NCI-H146 (cell line): ENCODE results near the gene RUFY1.
"Not testable (repeated sequence)": the region's sequence is repeated elsewhere in the genome, so short reads cannot be mapped to it uniquely, and the experiment has no call there.

ENCODE experiments used
- DNase-seq: peaks from one replicate; lab custom pipeline; 2025; lab: John Stamatoyannopoulos, UW

RUFY1 gene

DNA sequence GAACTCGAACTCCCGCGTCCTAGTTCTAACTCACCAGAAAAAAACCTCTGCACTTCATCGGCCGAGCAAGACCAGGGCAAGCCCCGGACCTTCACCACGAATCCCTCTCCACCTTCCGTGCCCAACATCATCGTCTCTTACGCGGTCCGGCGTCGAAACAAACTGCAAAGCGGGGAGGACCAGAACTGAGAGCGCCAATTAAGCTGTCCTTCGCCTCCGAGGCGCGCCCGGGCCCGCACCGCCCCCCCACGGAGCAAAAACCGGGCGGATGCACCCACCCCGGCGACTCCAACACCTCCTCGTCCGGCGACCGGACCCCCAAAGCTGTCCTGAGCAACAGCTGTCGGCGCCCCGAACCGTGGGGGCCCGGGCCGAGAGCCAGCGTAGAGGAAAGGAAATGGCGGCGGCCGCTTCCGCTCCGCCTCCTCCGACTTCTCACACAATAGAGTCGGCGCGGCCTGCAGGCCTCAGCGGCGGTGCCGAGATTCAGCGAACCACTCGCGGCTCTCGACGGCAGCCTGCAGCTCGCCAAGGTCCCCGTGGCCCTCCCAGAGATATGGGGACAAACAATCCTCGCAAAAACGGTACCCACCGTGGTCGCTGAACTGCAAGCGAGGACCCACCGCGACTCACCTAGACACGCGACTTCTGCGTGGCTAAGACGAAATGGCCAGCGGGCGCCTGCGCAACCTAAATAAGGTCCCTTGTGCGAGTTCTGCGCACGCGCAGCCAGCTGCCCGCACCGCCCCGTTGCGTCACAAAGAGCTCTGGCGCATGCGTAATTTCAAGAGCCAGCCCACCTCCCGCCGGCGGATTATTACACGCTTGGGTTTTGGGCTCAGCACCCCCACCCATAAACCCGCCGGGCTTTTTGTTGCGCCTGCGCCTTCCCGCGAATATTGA lies 72.9 kb downstream of the RUFY1 start, which contains the start of gene HNRNPH1:
Gene HNRNPH1, minus strand, starts transcription at position 669 of the 903 bp plus-strand sequence. Its CDS starts 538 bp downstream, at position 131.
- DNase-seq, result peak; percentile 96

DNA sequence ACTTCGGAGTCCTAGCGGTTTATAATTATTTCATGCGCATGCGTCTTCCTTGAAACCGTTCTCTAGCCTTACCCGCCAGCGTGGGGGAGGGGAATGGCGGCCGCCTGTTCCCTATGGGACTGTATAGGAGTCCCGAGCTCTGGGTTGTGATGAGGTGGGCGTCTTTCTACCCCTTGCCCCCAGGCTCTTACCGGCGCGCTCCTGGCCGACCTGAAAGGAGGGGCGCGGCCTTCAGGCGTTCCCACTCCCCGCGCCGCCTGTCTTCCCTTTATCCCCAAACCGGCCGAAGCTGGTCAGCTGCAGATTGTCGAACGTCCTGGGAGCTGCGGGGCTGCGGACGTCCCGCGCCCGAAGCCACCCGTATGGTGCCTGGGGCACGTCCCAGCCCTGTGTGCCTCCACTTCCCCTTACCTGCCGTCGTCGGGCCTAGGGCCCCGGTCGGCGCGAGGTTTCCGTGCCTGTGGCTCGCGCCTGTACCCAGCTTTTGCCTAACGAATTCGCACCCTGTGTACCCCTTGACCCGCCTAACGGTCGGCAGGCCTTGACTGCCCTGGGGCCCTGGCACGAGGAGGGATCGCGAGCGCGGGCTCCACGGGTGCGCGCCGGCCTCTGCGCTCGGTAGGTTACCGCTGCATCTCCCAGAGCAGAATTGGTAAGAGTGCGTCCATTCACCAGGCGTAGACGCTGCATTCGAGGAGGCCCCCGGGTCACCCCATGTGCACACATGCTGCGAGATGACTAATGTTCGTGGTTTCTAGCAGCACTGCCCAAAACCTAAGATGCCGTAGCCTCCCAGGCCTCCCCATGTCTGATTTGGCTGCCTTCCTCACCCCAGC lies 73.8 kb downstream of the RUFY1 start:
- peak; percentile 35 for DNase-seq

DNA sequence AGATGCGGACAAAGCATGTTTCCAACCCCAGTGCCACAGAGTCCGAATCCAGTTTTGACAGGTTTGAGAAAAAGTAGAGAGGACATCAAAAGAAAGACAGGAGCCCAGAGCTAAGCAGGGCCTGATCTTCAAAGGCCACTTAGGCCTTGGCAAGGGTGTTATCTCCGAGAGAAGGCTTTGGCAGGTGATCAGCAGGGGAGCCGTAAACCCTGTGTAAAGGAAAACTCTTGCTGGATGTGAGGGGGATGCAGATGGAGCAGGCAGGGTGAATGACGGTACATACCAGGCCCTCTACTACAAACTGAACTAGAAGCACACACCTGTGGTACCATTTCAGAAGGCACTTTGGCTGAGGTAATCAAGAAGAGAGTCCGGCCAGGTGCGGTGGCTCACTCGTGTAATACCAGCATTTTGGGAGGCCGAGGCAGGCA lies 74.5 kb downstream of the RUFY1 start:
- DNase-seq, result no peak

DNA sequence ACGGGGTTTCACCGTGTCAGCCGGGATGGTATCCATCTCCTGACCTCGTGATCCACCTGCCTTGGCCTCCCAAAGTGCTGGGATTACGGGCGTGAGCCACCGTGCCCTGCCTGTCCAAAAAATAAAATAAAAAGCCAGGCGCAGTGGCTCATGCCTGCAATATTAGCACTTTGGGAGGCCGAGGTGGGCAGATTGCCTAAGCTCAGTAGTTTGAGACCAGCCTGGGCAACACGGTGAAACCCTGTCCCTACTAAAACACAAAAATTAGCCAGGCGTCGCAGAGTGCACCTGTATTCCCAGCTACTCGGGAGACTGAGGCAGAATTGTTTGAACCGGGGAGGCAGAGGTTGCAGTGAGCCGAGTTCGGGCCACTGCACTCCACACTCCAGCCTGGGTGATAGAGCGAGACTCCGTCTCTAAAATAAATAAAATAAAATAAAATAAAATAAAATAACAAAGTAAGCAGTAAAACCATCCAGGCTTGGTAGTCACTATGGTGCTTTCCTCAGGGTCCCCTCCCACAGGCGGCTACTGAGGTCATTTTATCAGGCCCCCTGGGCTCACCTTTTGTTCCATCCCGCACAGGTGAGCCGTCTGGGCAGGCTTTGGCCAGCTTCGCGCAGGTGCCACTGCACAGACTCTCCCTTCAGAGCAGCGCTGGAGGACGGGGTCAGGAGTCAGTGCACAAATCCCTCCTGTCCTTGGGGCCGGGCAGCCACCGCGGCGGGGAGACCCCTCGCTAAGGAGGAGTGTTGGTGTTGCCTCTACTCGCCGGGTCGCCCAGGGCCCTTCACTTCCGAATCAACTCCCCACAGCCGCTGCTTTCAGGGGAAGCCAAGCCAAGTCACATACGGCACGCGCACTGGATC lies 83.4 kb downstream of the RUFY1 start:
- not testable (repeated sequence) for DNase-seq

DNA sequence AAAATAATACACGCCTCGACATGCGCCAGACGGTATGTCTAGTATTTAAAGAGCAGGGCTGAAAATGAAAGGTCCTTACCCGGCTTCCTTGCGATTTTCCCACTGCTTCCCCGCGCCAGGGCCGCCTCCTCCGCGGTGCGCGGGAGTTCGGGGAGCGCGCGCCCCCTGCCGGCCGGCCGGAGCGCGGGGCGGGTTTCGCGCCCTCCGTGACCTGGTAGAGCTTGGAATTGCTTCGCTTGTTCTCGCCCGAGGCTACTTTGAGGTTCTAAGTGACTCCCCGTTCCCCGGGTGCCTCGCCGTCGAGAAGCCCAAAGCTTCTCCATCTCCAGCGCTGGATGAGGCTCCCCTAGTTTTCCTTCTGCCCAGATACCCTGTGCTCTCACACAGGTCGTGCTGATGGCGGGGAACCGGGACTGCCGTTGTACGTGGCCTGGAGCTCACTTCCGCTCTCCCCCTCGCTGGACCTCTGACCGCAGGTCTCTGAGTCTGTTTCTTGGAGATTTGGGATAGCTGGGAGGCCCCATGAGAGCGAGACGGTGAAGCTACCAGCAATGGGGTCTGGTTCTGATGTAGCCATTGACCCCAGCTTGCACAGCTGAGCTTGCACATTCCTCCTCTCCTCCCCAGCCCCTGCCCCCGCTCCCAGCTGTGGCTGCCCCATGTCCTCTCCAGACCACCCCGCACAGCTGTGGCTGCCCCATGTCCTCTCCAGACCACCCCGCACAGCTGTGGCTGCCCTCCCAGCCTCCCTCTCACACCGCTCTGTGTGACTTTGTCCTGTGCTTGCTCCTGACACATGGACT lies 84.2 kb downstream of the RUFY1 start:
- DNase-seq, result not testable (repeated sequence)

DNA sequence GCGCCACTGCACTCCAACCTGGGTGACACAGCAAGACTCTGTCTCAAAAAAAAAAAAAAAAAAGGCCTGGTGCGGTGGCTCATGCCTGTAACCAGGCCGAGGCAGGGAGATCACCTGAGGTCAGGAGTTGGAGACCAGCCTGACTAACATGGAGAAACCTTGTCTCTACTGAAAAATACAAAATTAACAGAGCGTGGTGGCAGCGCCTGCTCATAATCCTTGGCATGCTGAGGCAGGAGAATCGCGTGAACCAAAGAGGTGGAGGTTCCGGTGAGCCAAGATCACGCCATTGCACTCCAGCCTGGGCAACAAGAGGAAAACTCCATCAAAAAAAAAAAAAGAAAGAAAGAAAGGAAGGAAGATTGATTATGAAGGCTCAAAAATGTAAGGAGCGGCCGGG lies 88.9 kb downstream of the RUFY1 start:
- DNase-seq, result not testable (repeated sequence)

DNA sequence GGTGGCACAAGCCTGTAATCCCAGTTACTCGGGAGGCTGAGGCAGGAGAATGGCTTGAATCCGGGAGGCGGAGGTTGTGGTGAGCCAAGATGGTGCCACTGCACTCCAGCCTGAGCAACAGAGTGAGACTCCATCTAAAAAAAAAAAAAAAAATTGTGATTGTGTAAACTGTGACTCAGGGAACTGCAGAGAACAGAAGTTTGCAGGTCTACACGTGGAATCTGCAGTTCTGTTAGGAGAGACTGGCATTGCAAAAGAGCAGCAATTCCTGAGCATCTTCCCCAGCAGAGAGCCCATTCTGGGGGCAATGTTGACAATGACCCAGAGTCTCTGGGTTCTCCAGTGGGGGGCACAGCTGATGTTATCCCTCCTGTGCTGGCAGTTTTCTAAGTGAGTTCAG lies 91.4 kb downstream of the RUFY1 start:
- DNase-seq, result not testable (repeated sequence)

DNA sequence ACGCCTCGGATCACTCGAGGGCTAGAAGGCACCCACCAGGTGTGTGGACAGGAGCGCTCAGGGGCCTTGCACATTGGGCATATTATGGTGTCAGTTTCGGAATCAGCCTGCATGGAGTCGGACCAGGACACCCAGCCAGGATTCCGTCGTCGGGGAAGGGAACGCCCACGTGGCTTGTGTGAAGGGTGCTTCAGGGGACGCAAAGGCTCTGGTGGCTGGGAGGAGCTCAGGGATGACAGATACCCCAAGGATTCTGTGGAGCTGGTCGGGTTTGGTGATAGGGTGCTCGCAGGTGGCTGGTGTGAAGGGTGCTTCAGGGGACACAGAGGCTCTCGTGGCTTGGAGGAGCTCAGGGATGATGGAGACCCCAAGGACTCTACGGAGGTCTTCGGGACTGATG lies 92.3 kb downstream of the RUFY1 start:
- DNase-seq, result not testable (repeated sequence)

DNA sequence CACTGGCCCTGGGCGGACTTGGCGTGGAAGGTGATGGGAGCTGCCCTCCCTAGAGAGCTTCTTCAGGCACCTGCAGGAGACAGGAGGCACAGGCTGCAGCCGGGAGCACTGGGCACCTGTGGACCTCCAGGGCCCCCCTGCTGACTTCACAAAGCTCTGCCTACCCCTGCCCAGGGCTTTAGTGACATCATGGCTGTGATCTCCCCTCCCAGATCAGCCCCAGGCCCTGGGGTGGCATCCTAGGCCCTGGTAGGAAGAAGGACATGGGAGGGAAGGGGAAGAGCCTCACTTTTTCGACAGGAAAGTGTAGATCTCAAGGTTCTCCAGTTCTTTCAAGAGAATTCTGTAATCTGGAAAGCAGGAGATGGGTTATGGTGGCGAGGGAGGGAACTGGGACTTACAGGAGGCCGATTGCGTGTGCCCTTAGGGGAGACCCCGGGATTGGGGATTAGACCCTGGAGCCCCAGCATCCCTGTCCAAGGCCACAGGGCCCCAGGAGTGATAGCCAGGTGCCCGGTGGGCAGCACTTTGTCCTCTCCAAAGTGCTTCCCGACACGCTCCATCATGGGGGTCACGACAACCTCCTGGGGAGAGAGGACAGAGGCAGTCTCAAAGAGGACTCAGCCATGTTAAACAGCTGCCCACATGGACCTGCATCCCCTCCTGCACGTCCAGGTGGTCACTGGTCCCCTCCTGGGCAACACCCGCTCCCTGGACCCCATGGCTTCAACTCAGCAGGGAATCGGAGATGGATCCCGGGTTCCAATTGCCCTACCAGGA lies 93.0 kb downstream of the RUFY1 start:
- not testable (repeated sequence) for DNase-seq

DNA sequence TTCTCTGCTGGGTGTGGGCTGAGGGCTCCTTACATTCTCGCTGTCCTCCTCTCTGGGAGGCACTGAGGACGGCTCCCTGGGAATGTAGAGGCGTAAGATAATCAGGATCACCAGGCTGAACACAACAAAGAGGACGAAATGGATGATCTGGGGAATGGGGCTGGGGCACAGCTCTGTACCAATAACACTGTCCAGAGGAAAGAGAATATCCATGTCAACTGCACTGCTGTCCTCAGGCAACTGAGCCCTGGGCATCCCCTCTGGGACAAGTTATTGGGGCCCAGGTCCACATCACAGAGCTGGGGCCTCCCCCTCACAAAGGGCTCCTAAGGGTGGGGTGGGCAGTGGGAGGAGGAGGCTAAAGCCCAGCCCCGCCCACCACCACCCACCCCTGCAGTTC lies 94.4 kb downstream of the RUFY1 start:
- not testable (repeated sequence) for DNase-seq

DNA sequence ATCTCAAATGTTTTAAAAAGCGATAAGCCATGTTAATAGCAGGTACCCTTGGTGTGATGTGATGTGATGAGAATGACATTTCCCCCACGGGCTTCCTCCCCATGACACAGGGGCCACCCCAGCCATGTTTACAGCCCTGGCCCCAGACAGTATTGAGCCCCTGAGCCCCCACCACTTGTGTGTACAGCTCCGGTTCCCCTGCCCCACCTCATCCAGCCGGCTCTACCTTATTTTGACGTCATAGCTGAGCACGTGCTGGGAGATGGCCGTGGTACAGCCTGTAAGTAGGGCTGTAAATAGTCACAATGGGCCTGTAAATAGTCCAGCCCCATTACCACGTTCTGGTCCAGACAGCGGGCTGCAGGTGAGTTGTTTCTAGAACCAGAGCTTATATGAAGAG lies 98.1 kb downstream of the RUFY1 start:
- DNase-seq, result no peak

DNA sequence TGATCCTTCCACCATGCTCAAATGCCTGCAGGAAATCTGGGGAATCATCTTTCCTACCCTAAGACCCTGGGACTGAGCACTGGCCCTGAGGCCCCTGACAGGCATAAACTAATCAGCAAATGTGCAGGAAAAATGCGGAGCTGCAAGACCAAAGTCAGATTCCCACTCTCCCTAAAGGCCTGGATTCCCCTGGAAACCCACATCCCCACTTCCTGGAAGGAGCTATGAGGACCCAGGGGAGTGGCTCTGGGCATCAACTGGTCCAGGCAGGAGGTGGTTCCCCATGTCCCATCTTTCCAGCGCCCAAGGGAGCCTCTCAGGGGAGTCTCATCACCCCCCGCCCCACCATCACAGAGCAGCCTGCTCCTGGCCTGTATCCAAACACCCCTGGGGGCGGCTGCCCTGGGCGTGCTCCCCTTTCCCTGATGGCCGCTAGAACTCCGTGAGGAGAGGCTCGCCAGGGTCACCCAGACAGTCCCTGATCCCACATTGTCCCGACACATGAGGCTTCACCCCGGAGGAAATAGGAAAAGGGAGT lies 98.9 kb downstream of the RUFY1 start:
- DNase-seq, result not testable (repeated sequence)

DNA sequence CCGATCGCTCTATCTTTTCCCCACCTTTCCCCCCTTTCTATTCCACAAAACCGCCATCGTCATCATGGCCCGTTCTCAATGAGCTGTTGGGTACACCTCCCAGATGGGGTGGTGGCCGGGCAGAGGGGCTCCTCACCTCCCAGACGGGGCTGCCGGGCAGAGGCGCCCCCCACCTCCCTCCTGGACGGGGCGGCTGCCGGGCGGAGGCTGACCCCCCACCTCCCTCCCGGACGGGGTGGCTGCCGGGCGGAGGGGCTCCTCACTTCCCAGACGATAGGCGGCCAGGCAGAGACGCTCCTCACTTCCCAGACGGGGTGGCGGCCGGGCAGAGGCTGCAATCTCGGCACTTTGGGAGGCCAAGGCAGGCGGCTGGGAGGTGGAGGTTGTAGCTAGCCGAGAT lies 99.9 kb downstream of the RUFY1 start:
- not testable (repeated sequence) for DNase-seq

DNA sequence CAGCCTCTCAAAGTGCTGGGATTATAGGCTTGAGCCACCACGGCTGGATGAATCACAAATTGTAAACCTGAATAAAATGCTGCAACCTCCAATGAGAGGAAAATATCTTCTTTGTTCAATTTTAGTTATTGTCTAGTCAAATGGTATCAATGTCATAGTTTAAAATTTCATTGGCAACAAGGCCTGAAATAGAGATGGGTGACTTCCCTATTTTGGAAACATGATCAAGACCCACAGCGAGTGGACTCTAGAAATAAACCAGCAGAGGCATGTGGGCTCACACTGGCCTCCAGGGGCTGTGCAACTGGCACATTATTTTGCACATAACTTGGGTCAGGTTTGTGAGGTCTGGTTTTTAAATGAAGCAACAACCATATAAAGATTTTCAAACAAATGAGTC lies 102.8 kb downstream of the RUFY1 start:
- not testable (repeated sequence) for DNase-seq

DNA sequence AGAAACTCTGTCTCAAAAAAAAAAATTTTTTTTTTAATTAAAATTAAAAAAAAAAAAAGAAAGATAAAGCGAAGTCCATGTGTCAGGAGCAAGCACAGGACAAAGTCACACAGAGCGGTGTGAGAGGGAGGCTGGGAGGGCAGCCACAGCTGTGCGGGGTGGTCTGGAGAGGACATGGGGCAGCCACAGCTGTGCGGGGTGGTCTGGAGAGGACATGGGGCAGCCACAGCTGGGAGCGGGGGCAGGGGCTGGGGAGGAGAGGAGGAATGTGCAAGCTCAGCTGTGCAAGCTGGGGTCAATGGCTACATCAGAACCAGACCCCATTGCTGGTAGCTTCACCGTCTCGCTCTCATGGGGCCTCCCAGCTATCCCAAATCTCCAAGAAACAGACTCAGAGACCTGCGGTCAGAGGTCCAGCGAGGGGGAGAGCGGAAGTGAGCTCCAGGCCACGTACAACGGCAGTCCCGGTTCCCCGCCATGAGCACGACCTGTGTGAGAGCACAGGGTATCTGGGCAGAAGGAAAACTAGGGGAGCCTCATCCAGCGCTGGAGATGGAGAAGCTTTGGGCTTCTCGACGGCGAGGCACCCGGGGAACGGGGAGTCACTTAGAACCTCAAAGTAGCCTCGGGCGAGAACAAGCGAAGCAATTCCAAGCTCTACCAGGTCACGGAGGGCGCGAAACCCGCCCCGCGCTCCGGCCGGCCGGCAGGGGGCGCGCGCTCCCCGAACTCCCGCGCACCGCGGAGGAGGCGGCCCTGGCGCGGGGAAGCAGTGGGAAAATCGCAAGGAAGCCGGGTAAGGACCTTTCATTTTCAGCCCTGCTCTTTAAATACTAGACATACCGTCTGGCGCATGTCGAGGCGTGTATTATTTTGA lies 107.2 kb downstream of the RUFY1 start:
- not testable (repeated sequence) for DNase-seq

DNA sequence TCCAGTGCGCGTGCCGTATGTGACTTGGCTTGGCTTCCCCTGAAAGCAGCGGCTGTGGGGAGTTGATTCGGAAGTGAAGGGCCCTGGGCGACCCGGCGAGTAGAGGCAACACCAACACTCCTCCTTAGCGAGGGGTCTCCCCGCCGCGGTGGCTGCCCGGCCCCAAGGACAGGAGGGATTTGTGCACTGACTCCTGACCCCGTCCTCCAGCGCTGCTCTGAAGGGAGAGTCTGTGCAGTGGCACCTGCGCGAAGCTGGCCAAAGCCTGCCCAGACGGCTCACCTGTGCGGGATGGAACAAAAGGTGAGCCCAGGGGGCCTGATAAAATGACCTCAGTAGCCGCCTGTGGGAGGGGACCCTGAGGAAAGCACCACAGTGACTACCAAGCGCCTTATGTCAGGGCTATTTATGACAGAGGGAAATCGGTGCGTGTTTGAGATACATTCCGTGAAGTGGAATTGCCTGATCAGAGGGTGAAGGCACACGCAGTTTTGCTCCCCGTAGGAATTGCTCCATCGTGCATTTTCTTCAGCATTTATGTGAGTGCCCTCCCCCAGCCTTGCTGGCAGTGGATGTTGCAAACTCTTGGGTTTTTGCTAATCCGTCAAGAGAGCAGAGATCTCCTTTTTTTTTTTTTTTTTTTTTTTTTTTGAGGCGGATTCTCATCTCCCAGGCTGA lies 108.0 kb downstream of the RUFY1 start:
- peak; percentile 65 for DNase-seq
